Stimulated activated CD4-positive, alpha-beta T cell treated with anti-CD3 and anti-CD28 coated beads, Interleukin-15, amount 100 ng/mL, for 1 hour (primary cell): ENCODE measurements around the gene CLSTN2.
"Not testable (repeated sequence)": the region's sequence is repeated elsewhere in the genome, so short reads cannot be mapped to it uniquely, and the experiment has no call there.

ENCODE experiments used
- DNase-seq, 2 donors: peaks; one replicate each; pipeline ENCODE4 v3.0.0-alpha.2; 2020; ENCODE audit warnings: low read depth in 1 of 2, low spot score in 1 of 2

The CLSTN2 gene

DNA sequence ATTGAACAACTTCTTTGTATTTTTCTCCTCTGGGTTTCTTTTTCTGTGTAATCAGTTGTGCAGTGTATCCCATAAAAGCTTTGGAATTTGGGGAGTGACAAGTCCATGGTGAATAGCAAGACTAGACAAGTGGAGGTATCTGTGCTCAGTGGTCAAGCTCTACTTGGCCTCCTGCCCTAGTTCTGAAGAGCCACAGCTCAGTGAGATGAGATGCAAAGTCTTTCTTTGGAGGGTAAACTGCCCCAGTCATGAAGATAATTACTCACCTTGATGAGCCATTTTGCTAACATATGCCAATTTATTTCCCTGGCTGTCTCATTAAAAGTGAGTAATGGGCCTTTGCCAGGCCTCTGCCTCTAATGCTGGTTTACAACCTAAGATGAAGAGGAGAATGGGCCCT lies 471.7 kb downstream of the CLSTN2 start:
- DNase-seq, result no peak

DNA sequence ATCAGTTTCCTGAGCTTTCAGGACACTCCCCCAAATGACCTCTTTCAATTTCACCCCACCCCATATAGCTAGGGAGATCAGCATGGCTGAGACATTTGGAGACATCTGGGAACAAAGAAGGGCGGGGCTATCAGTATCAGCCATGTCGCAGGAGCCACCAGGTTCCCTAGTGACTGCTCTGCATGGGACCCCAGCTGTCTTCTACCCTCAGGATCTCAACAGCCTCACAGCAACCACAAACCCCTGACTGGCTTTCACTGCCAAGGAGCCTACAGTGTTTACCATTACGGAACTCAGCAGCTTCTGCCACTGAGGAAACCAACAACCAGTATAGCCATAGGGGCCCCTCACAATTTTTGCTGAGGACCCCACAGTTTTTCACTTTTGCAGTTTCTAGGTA lies 473.3 kb downstream of the CLSTN2 start:
- DNase-seq, result no peak

DNA sequence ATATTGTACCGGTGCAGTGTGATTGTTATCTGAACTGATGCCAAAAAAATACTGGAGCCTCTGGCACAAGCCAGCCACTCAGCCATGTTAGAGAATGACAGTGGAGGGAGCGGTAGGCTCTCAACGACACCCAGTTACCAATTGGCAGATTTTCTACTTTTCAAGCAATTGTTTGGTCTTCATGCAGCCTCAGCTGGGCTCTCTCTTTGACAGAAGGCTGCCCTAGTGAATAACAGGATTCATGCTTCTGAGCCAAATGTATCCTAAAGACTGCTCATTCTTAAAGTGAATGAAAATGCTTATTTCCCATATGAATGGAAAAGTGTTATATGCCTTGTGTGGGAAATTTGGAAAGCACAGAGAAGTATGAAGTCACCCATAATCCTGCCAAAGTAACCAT lies 481.7 kb downstream of the CLSTN2 start:
- no peak for DNase-seq

DNA sequence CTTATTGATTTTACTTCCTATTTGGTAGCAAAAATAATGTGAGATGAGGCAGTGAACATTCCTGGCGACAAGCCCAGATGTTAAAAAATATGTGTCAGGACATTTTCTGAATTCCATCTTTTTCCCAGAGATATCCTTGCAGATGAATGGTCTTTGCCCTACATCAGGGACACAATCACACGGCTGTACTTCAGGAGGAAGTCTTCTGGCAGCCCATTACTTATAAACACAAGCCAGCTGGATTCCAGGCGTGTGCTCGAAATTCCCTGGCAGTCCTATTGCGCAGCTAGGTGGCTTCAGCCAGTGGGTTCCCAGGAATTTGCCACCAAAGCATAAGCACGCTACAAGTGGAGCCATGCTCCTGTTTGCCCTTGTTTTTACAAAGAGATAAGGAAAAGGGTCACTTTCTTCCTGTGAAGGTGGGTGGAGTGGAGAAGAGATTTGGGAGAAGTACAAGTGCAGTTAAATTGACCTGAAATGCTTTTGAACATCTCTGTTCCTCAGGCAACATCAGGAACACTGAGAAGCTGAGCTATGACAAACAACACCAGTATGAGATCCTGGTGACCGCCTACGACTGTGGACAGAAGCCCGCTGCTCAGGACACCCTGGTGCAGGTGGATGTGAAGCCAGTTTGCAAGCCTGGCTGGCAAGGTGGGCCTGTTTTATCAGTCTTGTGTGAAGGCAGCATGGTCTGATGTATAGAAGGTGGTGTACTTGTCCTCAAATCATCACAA lies 485.8 kb downstream of the CLSTN2 start:
- no peak for DNase-seq

DNA sequence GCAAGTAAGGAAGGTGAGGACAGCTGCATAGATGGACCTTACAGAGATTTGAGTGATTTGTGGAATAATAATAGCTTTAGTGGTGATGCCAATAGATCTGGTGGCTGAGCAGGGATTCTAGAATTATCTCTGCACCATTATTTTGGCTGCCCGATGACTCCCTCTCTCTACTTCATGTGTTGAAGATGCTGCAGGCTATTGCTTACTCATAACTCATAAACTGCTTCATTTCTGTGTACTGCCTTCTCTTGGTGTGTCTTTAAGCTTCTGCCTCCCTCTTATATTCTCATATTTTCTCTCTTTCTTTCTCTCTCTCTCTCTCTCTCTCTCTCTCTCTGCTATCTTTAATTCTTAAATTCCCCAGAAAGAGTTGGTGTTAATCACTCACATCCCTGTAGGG lies 486.9 kb downstream of the CLSTN2 start:
- DNase-seq, result no peak

DNA sequence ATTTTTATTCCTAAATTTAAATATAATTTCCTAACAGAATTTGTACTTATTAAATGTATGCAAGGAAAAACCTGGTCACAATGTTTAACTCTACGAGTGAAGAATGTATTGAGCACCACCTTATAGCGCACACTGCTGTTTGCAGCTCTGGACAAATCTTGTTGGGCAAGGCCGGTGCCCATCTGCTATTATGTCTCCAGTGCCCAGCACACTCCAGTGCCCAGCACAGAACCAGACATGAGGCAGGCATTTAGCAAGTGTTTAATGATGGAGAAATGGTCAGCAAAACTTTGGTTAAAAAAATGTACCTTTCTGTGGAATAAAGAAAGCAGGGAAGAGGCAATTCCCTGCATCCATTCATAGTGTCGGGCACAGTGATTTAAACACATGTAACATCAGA lies 488.2 kb downstream of the CLSTN2 start:
- no peak for DNase-seq

DNA sequence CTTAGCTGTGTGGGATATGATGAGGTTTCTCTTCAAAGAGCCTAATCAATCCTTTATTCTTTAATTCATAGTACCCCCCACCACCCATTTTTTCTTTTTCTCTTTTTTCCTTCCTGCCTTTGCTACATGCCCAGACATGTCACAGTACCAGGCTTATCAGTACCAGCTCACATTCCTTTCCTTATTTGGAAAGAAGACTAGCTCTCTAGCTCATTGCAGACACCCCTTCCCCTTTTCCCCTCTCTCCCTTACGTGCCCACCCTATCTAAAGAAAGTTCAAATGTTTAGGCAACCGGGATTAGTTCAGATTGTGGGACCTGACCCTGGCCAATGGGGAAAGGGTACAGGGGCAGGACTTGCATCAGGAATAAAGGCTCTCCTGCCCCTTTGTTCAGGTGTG lies 488.6 kb downstream of the CLSTN2 start:
- not testable (repeated sequence) for DNase-seq

DNA sequence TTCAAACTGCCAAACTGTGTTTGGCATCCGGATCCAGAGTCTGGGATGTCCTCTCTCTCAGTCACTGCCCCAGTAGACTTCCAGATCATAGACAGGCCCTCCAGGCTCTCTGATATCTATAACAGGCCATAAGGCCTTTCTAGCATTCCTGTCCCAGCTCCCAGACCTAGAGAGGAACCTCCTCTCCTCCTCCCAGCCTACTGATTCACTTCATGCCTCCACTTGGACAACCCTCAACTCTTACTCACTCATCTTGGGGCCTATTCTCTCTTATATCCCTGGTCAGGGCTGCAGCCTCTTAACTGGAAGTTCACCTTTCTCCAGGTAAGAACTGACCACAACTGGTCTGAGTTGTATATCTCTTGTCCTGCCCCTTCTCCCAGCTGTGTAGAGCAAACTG lies 489.2 kb downstream of the CLSTN2 start:
- DNase-seq, result no peak

DNA sequence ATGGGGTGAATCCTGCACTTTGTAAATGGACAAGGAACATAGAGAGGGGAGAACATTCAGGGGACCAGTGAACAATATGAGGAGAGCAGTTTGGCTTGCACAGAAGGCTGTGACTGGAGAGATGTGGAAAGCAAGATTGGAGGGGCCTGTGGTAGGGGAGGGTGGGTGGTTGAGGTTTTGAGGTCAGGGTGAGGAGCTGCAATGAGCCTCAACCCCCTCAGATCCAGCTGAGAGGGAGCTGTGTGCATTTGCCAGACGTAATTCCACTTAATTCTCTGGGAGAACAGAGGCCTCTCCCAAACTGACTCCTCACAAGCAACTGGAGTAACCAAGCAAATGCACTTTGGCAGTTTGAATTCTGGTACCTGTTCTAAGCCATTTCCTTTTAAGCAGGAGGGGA lies 489.7 kb downstream of the CLSTN2 start:
- DNase-seq, result no peak

DNA sequence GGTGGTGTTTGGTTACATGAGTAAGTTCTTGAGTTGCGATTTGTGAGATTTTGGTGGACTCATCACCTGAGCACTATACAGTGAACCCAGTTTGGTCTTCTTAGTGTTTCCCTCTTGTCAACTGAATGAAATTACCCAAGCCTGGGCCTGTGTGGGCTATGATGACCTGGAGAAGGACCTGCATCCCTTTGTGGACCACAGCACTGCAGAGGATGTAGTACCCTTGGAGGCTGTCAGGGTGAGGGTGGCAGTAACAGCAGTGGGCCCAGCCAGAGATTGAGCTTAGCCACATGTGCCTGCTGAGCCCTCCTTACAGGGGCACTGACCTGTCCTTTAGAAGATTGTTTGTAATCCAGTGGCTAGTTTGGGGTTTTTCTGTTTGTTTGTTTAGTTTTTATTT lies 492.8 kb downstream of the CLSTN2 start:
- DNase-seq, result no peak

DNA sequence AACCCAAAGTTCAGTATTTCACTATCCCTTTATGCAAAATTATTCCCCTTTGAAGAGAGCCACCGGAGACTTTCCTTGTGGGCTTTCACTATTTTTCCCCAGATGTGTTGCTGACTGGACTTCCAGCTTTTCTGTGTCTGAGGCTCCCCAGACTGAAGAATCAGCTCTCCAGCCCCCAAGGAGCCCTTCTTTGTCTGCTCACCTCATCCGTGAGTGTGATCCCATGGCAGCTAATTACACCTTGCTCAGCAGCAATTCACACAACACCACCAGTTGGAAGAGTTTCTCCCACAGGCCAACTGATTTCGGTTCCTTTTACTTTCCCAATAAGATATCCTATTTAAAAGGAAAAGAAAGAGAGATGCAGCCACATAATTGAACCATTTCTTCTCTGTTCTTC lies 493.4 kb downstream of the CLSTN2 start:
- no peak for DNase-seq

DNA sequence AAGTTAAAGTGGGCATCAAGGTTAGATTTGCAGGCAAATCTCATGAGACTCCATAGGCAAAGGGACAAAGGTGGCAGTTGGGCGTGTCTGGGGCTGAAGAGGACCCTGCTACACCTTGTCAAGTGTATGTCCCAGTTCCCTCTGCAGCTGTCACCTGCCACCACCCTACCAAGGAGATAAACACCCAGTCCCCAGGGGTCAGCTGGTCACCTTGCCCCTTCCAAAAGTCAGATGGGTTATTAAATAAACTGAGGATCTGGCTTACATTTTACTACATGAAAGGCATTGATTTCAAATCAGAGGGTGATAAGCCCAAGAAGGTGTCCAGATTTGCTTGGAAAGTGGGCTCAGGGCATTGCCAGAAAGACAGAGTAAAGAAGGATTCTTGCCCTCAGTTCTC lies 494.8 kb downstream of the CLSTN2 start:
- no peak for DNase-seq

DNA sequence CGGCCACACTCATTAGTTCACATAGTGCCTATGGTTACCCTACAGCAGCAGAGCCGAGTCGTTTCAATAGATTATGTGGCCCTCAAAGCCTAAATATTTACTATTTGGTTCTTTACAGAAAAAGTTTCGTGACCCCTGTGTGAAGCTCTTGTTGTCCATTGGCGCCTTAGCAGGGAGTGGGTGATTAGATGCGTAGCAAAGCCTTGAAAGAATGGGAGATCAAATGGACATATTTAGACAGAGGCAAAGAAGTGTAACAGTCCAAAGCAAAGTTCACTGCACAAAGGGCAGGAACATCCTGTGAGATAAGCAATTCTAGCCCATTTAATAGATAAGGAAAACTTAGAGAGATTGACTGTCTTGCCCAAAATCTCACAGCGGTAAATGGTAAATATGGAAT lies 495.5 kb downstream of the CLSTN2 start:
- no peak for DNase-seq

DNA sequence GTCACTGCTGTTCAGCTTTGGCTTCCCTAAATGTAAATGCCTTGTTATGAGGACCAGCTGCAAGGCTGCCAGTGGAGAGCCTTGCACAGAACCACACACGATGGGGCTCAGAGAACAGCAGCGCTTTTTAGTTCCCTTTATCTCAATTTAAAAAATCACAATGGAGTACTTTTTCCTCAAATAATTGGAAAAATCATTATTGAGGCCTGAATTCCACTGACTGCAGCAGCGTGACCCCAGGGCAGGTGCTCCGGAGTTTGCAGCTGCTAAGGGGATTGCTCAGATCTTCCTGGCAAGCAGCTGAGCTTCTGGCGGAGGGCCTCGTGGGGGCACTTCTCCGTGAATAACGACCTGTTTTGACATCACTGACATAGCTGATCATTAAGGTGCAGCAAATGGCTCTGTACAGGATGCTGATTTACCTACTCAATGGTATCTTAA lies 497.3 kb downstream of the CLSTN2 start:
- no peak for DNase-seq

DNA sequence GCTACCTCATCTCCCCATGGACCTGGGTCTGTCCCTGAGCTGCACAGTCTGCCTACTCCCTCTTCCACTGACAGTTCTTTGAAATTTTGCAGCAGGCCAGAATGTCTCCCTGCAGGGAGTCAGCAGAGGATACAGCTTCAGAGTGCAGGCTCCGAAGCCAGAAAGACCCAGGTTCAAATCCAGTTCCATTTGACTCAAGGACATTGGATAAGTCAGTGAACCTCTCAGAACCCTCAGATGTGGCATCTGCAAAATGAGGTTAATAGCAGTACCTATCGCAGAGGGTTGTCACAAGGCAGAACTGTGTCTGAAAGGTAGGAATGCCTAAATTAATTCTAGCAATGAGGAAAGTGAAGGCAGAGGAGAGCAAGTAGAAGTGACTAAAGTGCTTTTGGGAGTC lies 498.4 kb downstream of the CLSTN2 start:
- DNase-seq, result no peak

DNA sequence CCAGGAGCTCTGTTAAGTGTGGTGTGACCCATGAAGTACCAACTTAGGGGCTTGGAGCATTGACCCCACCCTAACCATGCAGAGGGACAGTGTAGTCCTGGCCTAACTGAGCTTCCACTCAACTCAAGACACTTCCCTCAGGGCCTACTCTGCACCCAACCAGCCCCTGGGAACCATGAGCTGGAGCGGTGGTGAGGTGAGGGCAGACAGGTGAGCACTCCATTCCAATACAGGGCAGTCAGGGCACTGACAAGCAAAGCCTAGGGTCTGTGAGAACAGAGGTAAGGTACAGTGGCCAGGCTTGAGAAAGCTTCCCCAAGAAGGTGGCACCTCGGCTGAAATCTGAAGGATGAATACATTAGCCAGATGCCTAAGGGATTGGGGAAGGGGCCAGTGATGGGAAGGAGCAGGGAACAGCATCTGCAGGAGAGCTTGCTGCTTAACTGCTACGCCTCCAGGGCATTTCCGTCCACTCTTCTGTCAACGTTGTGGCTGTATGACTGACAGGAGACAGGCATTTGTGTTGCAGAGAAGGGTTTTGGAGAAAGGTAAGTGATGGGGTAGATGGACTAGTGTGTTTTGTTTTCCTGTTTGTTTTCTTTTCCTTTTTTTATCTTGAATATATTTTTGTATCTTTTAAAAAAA lies 499.4 kb downstream of the CLSTN2 start:
- no peak for DNase-seq

DNA sequence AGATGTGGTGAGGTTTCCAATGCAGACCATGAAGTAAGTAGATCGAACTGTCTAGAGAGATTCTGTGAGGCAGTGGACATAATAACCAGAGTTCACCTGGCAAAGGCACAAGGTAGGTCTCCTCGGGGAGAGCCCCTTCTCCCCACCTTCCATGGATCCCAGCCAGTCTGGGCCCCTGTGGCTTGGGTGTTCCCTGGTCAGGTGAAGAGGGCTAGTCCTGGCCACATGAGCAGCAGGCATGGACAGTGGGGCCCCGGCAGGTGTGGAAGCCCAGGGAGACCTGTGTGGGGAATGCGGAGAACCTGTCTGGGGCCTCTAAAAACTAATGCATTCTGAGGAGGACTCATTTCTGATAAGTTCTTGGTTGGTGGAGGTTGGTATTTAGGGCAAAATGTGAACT lies 501.4 kb downstream of the CLSTN2 start:
- no peak for DNase-seq

DNA sequence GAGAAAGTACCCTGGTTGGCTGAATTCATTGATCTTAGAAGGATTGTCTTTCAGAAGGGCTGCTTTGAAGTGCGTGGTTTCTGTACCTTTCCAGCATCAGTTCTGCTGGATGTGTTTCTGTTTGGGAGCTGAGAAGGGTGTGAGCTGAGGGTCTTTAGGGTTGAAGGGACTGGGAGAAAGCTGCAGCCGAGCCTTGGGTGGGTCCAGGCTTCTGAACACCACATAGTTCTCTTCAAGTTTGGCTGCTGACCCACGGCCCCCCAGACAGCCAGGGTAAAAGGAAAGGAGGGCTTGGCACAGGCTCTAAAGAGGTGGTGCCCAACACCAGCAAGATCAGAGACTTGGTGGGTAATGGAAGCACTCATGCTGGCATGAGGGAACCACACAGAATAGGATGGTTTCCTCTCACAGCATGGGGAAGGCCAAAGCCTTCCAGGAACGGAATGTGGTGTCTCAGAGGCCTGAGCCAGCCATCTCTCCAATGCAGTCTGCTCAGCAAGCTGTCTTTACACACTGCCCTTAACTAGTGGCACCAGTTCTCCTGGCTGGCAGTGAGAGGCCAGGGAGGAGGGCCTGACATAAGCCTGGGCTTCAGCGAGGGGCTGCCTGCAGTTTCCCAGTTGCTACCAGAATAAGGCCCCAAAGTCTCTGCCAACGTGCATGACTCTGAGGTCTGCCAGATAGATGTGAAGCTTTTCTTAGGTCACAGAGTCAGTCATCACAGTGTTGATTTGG lies 503.9 kb downstream of the CLSTN2 start:
- DNase-seq, result no peak

DNA sequence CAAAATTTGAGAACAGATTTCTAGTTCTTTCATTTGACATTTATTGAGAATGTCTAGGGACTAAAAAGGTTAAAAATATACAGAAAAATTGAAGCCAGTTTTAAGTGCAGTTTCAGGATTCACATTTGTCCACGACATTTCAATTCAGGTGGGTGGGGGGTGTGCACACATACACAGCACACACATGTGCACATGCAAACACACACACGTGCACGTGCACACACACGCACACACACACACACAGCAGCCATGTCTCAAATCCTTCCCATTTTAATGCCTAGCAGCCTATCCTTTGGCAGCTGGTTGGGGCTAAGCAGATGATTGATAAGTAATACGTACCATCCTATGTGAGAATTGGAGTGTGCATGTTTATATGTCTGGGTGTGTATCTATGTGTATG lies 504.5 kb downstream of the CLSTN2 start:
- no peak for DNase-seq

DNA sequence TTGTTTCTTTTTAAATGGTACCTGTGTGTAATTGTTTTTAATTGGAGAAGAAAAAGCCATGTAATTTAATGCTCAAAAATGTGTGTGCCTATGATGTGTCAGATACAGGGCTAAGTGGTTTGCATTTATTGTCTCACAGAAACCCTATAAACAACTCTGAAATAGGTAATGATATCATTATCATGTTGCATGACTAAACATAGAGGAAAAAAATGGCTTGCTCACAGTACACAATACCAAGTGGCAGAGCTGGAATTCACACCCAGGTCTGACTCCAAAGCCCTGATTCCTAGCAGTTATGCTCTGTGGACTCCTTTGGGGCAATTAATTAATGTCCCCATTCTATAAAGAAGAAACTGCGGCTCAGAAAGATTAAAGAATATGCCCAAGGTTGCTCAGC lies 505.5 kb downstream of the CLSTN2 start:
- no peak for DNase-seq

DNA sequence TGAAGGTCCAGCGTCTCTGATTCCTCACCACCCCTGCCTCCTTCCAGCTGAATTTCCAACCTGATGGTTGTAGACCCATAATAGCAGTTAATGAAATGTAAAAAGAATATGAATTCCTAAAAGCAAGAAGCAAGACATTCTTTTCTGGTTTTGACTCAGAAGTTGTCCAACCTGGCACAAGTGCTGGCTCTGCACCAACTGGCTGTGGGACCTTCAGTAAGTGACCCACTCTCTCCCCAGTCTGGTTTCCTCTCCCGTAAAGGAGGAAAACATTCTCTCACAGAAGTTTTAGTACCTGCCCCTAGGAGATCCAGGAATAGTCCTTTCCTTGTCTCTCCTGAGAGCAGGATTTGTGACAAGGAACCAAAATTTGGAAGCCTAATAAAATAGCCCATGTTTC lies 506.0 kb downstream of the CLSTN2 start:
- no peak for DNase-seq

DNA sequence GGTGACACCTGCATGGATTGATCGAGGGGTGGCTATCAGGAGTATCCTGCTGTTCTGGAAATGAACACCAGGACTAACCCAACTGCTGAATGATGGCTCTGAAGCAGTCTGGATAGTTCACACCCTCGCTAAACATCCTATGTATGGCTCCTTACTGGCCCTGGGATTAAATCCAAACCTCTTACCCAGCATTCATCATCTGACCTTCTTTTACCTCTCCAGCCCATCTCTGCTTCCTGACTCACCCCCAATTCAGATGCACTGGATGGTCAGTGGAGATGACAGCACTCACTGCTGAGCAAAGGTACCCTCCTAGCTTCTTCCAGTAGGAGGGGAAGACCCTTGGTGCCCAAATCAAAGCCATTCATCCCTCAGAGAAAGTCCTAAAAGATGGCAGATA lies 507.6 kb downstream of the CLSTN2 start:
- no peak for DNase-seq
